HG03025 (cell line): ENCODE measurements around the gene HLA-A.
"Not testable (repeated sequence)": the region's sequence is repeated elsewhere in the genome, so short reads cannot be mapped to it uniquely, and the experiment has no call there.

Source experiments
- ATAC-seq: cut with Tn5 transposase; IDR thresholded peaks from one replicate; pipeline ENCODE4 v1.9.1; 2021; ENCODE audit warnings: mild to moderate bottlenecking, moderate library complexity; ENCODE audit not compliant: unreplicated experiment, low FRiP score

Gene HLA-A

DNA sequence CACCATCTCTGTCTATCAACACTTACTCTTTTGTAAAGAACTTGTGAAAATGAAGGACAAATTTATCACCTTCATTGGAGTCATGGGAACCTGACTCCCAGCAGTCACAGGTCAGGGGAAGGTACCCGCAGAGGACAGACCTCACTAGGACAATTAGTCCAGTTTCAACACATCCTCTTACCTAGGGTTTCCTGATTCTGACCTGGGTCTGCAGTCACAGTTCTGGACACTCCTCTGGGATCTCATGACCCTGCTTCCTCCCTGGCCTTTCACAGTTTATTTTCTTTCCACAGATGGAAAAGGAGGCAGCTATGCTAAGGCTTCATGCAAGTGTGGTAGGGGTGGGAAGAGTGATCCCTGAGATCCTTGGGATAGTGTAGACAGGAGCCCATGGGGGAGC lies 15.7 kb downstream of the HLA-A start:
- ATAC-seq = no peak

DNA sequence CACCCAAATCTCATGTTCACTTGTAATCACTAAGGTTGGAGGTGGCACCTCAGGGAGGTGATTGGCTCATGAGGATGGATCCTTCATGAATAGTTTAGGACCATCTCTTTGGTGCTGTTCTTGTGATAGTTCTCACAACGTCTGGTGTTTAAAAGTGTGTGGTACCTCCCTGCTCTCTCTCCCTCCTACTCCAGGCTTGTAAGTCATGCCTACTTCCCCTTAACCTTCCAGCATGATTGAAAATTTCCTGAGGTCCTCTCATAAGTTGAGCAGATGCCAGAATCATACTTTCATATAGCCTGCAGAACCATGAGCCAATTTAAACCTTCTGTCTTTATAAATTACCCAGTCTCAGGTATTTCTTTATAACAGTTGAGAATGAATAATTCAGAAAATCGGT lies 16.6 kb downstream of the HLA-A start:
- ATAC-seq = no peak

DNA sequence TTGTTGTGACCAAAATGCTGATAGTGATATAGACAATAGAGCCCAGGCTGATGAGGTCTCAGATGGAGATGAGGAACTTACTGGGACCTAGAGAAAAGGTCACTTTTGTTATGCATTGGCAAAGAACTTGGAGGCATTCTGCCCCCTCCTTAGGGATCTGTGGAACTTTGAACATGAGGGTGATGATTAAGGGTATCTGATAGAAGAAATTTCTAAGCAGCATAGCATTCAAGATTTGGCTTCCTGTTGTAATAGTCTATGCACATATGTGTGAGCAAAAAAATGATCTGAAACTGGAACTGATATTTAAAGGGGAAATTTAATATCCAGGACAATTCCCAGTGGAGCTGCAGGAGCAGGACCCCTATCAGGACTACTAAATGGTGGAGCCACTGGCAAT lies 17.1 kb downstream of the HLA-A start:
- ATAC-seq = no peak

DNA sequence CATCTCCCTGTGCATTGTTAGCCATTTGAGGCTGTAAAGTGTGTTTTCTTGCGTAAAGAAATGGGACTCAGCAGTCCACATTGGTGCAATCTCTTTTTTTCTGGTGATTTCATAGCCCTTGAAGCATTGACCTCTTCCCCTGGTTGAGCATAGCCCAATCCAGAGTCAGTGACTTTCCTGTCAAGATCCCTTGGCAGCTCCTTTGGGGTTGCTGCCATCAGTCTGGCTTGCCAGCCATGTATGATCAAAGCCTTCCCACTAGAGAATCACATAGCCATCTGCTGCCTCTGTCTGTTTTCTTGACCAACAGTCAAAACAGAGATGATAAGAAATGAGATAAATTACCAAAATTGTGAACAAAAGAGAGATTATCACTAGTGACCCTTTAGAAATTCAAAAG lies 19.6 kb downstream of the HLA-A start:
- ATAC-seq = no peak

DNA sequence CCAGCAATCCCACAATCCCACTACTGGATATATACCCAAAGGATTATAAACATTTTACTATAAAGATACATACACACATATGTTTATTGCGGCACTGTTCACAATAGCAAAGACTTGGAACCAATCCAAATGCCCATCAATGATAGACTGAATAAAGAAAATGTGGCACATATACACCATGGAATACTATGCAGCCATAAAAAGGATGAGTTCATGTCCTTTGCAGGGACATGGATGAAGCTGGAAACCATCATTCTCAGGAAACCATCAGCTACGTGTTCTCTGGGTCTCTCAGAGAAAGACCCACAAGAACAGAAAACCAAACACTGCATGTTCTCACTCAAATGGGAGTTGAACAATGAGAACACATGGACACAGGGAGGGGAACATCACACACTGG lies 21.4 kb downstream of the HLA-A start:
- ATAC-seq = not testable (repeated sequence)

DNA sequence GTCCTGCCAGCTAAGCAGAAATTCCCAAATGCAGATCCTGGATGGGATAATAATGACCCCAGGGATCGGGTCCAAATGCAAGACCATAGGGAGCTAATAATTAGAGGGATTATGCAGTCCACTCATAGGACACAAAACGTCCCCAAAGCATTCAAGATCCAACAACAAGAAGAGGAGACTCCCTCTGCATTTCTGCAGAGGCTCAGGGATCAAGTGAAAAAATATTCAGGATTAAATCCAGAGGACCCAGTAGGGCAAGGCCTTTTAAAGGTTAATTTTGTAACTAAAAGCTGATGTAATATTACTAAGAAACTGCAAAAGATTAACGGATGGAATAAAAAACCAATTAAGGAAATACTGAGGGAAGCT lies 22.2 kb downstream of the HLA-A start:
- no peak for ATAC-seq

DNA sequence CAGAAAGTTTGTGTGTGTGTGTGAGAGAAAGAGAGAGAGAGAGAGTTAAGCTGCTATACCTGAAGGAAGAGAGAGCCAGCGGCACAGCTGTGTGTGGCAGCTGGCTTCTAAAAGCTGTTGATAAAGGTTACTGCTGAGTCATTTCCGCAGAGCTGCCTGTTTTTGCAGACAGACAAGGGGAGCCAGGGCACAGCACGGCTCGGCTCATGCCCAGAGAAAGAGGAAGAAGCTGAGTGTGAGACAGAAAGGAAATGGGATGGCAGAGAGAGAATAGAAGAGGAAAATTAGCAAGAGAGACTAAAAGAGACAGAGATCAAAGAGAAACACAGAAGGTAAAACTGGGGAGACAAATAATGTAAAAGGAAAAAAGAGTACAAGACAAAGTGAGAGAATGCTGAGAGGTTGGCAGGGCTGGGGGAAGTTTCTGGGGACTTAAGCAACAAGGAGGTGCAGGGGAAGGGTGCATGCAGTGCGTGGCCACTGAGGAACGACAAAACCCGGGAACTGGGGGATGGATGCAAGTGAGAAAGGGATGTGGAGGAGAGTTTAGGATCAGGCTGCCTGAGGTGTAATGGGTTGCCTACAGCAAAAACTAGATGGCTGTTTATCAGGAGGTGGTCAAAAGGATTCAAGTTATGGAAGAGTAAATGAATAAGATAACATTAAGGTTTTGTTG lies 22.7 kb downstream of the HLA-A start:
- peak; percentile 90 for ATAC-seq

DNA sequence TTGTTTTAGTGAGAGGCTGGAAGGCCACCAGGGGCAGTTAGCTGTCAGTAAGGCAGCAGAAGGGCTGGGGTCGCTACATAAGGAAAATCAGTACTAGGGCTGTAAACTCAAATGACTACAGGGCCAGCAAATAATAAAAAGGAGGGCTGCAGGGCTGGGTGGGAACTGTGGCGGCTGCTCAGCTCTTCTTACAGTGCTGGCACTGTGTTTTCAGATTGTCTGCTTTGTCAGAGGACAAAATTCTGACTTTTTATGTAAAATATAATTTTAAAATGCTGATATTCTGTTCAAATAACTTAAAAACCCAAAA lies 23.2 kb downstream of the HLA-A start:
- ATAC-seq = no peak

DNA sequence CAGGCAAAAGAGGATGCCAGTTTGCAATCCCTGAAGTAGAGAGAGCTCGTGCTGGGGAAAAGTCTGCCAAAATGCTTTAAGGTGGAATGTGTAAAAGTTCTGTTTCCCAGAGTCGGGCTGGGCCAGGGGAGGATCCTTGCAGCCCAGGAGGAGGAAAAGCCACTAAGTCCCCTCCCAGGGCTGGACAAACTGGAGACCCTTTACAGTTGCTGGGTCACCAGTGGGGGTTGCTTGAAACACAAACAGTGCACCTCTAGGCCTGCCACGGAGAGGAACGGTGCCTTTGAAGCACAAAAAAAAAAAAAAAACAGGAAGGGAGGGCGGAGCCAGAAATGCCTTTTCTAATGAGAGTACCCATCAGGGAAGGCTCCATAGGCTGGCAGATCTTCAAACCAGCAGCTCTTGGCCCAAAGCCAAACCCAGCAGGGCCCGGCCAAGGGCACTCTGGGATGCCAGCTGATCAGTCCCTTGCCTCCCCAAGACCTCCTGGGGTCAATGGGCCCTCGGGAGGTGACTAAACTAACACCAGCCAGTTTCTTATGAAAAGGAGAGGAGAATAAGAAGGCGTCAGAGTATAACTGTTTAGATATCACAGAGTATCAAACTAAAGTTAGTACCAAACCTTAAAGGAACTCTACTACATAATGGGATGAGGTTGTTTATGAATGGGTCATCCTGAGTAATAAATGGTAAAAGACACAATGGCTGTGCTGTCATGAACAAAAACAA lies 23.7 kb downstream of the HLA-A start:
- no peak for ATAC-seq

DNA sequence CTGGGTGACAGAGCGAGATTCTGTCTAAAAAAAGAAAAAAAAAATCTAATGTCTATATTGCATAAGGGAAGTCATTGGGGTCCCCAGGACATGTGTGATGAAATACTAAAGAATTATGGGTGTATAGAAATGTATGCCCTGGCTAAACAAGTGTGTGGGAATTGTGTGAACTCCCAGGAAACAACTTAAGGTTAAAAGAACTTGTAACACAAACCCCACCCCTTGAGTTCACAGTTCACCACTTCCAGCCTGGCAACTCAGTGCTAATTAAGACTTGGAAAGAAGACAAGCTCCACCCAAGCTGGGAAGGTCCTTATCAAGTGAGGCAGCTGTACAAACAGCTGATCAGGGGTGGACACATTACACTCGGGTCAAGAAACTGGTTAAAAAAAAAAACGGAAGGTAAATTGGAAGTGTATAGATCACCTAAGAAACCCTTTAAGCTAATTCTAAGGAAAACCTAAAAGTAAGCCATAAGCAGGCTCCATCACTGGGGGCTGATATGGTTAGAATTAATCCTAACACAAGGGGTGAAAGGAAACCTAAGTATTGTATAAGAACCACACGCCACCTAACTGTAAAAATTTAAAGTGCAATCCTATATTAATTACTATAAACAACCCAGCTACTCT lies 25.2 kb downstream of the HLA-A start:
- no peak for ATAC-seq

DNA sequence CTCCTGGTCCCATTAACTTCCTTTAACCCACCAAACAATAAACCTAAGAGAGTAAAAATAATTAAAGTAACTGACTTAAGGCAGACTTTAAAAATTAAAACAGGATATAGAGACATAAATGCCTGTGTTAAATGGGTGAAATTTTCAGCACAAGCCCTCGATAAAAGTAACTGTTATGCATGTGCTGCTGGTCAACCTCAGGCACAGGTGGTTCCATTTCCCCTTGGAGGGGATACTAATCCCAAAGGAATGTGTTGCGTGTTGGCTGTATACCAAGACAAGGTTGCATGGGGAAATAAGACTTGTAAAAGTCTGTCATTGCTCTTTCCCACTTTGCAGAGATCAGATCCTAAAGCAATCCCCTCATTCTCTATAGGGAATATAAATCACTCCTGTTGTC lies 25.8 kb downstream of the HLA-A start:
- ATAC-seq = no peak

DNA sequence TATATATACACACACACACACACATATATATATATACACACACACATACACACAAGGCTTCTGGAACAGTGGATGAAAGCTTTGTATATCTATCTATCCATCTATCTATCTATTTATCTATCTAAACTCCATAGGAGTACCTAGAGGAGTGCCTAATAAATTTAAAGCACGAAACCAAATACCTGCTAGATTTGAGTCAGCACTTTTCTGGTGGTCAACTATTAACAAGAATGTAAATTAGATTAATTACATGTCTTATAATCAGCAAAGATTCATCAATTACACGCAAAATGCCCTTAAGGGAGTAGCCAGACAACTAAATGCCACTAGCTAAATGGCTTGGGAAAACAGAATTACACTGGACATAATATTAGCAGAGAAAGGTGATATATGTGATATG lies 26.6 kb downstream of the HLA-A start:
- no peak for ATAC-seq

DNA sequence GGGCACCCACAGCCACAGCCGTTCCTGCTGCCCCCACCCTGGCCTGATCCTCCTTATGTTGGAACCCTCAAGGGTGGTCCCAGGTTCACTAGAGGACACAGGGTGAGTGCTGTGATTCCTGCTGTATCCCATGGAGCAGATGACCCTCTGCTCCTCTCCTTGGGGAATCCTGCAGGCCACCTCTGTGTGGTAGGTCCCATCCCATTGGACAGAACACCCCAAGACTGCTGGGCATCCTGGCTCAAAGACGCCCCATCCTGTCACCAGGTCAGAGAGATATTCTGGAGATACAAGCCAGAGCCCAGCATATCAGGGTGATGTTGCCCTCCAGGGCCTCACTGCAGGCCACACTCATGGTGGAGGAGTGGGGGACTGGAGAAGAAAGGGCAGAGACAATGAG lies 28.4 kb downstream of the HLA-A start:
- no peak for ATAC-seq

DNA sequence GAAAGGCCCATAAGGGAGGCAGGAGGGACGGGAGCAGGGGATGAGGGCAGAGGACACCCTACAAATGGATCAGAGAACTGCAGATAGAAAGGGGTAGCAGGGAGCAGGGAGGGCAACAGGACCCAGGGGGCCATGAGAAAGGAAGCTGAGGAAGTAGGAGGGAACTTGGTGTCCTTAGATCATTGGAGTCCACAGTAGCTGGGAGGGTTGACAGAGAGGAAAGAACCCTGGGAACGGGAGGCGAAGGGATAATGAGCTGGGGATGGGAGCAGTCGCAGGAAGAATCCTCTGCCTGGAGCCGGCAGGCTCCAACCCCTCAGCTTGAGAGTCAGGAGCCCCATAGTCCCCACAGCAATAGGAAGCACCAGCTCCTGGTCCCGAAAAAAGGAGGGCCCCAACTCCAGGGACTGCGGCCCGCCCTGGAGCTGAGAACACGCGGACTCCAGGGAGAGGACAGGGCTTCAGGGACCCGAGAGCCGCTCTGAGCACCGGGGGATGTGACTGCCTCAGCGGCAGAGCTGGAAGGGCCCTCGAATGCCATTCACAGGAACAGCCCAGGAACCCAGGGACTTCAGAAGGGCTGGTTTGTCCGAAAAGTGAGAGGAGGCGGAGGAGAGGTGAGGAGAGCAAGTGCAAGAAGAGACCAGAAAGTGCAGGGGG lies 32.7 kb downstream of the HLA-A start:
- ATAC-seq = no peak

DNA sequence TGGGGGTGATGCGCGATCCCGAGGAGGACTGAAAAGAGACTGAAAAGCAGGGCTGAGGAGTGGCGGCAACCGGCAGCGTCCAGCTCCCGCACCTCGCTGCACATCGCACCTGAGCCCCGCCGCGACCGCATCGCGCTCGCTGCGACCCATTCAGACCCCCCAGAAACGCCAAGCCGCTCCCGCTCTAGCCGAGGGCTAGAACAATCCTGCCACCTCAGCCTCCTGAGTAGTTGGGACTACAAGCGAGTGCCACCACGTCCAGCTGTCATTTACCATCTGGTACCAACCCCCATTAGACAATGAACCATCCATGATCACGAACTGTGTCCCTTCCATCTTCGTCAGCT lies 33.2 kb downstream of the HLA-A start:
- no peak for ATAC-seq

DNA sequence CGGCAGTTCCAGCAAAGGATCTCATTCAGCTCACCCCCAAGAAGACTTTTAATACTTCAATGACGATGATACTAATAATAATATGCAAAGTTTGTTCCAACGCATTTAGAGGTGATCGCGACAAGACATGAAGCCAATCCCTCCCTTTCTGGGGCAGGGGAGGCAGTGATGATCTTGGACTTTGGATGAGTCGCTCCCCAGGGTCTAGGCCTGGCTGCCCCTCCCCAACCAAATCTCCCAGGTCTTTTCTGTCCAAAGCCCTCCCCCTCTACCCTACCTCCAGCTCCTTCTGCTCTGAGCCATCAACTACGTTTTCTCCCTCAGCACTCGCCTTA lies 33.9 kb downstream of the HLA-A start:
- ATAC-seq = no peak

DNA sequence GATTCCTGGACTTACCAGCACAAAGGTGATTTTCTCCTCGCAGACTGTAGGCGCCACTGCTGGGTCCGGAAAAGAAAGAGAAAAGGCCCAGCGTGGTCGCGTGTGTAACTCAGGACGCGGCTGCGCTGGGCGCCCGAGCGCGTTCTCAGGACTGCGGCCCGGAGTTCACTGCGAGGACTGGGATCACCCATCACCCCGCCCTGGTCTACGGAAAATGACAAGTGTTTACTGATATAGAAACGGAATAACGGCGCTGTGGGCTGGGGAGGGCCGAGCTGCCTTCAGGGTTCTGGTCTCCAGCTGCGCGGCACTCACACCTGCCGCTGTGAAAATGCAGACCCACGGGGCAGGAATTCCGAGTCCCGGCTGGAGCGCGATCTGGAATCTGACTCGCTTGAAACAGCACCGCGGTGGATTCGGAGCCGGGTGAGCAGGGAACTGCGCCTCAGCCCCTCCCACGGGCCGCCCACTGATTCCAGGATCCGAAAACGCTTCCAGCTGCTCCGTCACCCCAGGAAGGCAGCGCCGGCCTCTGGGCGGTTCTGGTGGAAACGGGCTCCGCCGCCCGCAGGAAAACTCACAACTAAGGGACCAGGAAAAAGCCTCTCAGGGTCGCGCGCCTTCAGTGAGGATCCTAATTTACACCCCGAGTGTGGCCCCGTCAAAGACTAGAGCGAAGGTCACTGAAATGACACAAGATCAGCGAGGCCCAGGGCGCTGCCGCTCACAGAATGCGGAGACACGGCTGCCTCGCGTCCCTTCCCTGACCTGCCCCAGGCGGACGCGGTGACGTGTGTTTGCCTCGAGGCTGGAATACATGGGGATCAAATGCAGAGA lies 34.5 kb downstream of the HLA-A start:
- ATAC-seq = no peak

DNA sequence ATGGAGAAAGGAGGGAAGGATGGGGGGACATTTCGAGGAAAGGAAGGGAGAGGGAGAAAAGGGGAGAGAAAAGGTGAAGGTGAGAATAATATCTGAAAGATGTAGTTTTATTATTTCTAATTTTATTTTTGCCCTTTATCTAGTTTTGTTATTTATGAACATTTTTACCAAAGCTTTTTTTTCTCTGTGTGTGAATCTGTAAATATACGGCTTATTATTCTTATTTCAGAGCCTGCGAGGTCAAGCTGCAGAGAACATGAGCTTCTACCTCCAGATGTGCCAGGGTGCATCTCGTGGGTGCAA lies 35.0 kb downstream of the HLA-A start:
- no peak for ATAC-seq

DNA sequence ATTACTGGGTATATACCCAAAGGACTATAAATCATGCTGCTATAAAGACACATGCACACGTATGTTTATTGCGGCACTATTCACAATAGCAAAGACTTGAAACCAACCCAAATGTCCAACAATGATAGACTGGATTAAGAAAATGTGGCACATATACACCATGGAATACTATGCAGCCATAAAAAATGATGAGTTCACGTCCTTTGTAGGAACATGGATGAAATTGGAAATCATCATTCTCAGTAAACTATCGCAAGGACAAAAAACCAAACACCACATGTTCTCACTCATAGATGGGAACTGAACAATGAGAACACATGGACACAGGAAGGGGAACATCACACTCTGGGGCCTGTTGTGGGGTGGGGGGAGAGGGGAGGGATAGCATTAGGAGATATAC lies 37.7 kb downstream of the HLA-A start:
- ATAC-seq = not testable (repeated sequence)

DNA sequence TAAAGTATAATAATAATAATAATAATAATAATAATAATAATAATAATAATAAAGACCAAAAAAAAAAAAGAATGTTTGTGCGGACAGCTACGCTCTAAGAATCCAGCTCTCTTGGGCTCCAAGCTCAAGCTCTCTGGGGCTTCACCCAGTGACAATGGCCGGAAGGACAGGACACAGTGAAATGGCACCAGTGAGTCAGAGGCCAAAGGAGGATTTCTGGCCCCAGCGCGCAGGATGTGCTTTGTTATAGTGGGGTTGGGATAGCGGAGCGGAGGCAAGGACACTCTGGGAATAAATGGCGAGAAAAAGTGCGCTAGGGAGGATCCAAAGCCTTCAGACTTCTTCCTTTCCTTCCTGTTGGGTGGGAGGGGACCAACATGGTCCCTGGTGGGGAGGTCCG lies 38.2 kb downstream of the HLA-A start:
- ATAC-seq = no peak

DNA sequence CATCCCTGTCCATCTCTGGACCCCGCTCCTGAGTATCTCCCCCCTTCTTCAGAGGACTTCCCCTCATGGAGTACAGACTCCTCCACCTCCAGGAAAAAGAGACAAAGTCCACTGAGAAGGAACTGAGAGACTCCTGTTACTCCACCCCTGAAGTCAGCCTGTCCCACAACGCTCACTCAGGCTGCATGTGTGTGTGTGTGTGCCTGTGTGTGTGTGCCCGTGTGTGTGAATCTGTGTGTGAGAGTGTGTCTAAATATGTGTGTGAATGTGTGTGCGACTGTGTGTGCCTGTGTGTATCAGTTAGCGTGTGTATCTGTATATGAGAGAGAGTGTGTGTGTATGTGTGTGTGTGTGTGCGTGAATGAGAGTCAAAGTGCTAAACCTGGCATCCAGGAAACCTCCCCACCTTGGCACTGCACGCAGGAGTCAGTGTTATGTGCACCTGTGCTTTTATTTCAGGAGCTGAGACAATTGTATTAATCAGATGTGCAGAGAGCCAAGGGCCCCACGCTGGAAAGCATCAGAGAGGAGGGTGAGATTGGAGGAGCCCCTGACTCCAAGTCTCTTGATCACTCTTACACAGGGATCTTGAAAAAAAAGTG lies 39.0 kb downstream of the HLA-A start:
- ATAC-seq = no peak
